Keratinocyte (primary cell): ENCODE measurements around the gene RASSF1. TPM values are rescaled to one million over a fixed set of nuclear protein-coding genes. Genes with fewer than 3 reads are reported as not detected.
A peak's percentile ranks its signal among the peaks of the same experiment; 100 is the strongest.

Experiments used
- DNase-seq: peaks from one replicate; pipeline ENCODE4 v3.0.0-alpha.2; 2011; ENCODE audit warnings: low read depth, missing footprints, low spot score
- FAIRE-seq: peaks from 2 replicates; lab custom pipeline; 2011; peaks lifted over from hg19 to GRCh38; lab: Jason Lieb, UNC
- H2AFZ ChIP-seq: 2 replicates; pipeline ENCODE4 v1.6.0; 2012; ENCODE audit warnings: low read length, control low read depth, inconsistent platforms; ENCODE audit not compliant: control insufficient read depth
- H3K27ac ChIP-seq: 2 replicates; pipeline ENCODE4 v1.5.1; 2011; ENCODE audit warnings: low read length; ENCODE audit not compliant: control insufficient read depth, insufficient read depth
- H3K27me3 ChIP-seq: 3 replicates; pipeline ENCODE4 v1.6.0; 2011; ENCODE audit warnings: low read length; ENCODE audit not compliant: control insufficient read depth, insufficient read depth; ENCODE audit errors: extremely low read depth
- H3K36me3 ChIP-seq, 2 experiments: 2 replicates in 1 of 2; 3 replicates in 1 of 2; pipeline ENCODE4 v1.5.1; 2011; ENCODE audit warnings: low read length in 2 of 2, mild to moderate bottlenecking in 1 of 2; ENCODE audit not compliant: control insufficient read depth in 2 of 2, insufficient read depth in 2 of 2; ENCODE audit errors: extremely low read depth in 1 of 2
- H3K4me1 ChIP-seq: 3 replicates; pipeline ENCODE4 v1.5.1; 2011; ENCODE audit warnings: low read length; ENCODE audit not compliant: control insufficient read depth, insufficient read depth; ENCODE audit errors: extremely low read depth
- H3K4me2 ChIP-seq: 3 replicates; pipeline ENCODE4 v1.6.0; 2011; ENCODE audit warnings: low read depth, low read length; ENCODE audit not compliant: control insufficient read depth, insufficient read depth; ENCODE audit errors: extremely low read depth
- H3K4me3 ChIP-seq, 3 experiments: fragments of 200-600 bp in 1 of 3; sonication (generic) in 1 of 3; 2 replicates in 2 of 3; 3 replicates in 1 of 3; pipeline ENCODE4 v1.5.1; 2011 to 2016; ENCODE audit warnings: low read length in 3 of 3, mild to moderate bottlenecking in 3 of 3, control low read depth in 2 of 3, inconsistent platforms in 1 of 3, low read depth in 1 of 3, mixed read lengths in 1 of 3, mixed run types in 1 of 3, moderate library complexity in 1 of 3; ENCODE audit not compliant: control insufficient read depth in 2 of 3, insufficient read depth in 2 of 3; ENCODE audit errors: extremely low read depth in 1 of 3
- H3K79me2 ChIP-seq: 2 replicates; pipeline ENCODE4 v1.6.0; 2012; ENCODE audit warnings: low read length; ENCODE audit not compliant: control insufficient read depth, insufficient read depth
- H3K9ac ChIP-seq: 3 replicates; pipeline ENCODE4 v1.6.0; 2011; ENCODE audit warnings: low read length; ENCODE audit not compliant: control insufficient read depth, insufficient read depth; ENCODE audit errors: extremely low read depth
- H3K9me1 ChIP-seq: 3 replicates; pipeline ENCODE4 v1.6.0; 2011; ENCODE audit warnings: low read length; ENCODE audit not compliant: control insufficient read depth, insufficient read depth; ENCODE audit errors: extremely low read depth
- H3K9me3 ChIP-seq: 2 replicates; pipeline ENCODE4 v1.5.1; 2012; ENCODE audit warnings: low read depth, low read length; ENCODE audit not compliant: control insufficient read depth
- H4K20me1 ChIP-seq: 3 replicates; pipeline ENCODE4 v1.6.0; 2011; ENCODE audit warnings: low read length; ENCODE audit not compliant: control insufficient read depth, insufficient read depth; ENCODE audit errors: extremely low read depth
- CTCF ChIP-seq, 3 experiments: IDR thresholded peaks in 1 of 3; conservative IDR thresholded peaks in 1 of 3; optimal IDR thresholded peaks in 1 of 3; 2 replicates in 2 of 3; 3 replicates in 1 of 3; pipeline versions ENCODE3 to v1.5.1; 2011; ENCODE audit warnings: low read length in 3 of 3, mild to moderate bottlenecking in 3 of 3, moderate library complexity in 2 of 3, control low read depth in 1 of 3, inconsistent platforms in 1 of 3; ENCODE audit not compliant: insufficient read depth in 2 of 3; ENCODE audit errors: extremely low read depth in 1 of 3
- EZH2 ChIP-seq: IDR thresholded peaks from one replicate; pipeline ENCODE4 v1.6.1; 2012; ENCODE audit warnings: inconsistent platforms, mild to moderate bottlenecking, low read length, moderate library complexity
- dilution Hi-C: fragments of 300-500 bp; cut with MboI; formaldehyde crosslinking; loops from one replicate; pipeline ENCODE4 v1.7.0; 2020; ENCODE audit warnings: low sequenced_read_pairs; ENCODE audit not compliant: extremely low pct_ligation_motif_present
- polyA plus RNA-seq, 5 experiments: library from polyadenylated mRNA; depleted of rRNA in 3 of 5; stranded (reverse) in 3 of 5; stranded (forward) in 1 of 5; unstranded in 1 of 5; fragments of >200 nt; gene quantifications; 1 replicate in 1 of 5; 2 replicates in 3 of 5; 3 replicates in 1 of 5; pipeline versions ENCODE4 v1.2.1 to v1.2.3, GENCODE V29; 2011 to 2012; ENCODE audit warnings: missing spikeins in 2 of 5, low read depth in 1 of 5, low replicate concordance in 1 of 5

The RASSF1 gene
- polyA plus RNA-seq, 1 donor (not counting 4 experiments of a cell fraction or from before 2014, with no cell fraction given), result 28.5 TPM

GRCh38 chr3:50320853-50321335, 19.7 kb downstream of the RASSF1 start:
- H3K9me1 ChIP-seq, result peaks cover 3% of the 10 kb centered on the region
- no peaks in the 10 kb centered on the region for H4K20me1 ChIP-seq
- FAIRE-seq (no peak), DNase-seq (no peak)
- H3K4me3 ChIP-seq, result peak overlapping the region; percentile 52 to 89 (median 84)
- no peaks in the 10 kb centered on the region for H3K9me3 ChIP-seq
- no peak for TF ChIP-seq CTCF (optimal IDR thresholded peaks at IDR 0.05 in 1 of 3, IDR thresholded peaks at IDR 0.05 in 1 of 3, conservative IDR thresholded peaks at IDR 0.05 in 1 of 3; ENCODE audit: extremely low read depth in 1 of 3, insufficient read depth in 2 of 3, low read length in 3 of 3)
- no peak for TF ChIP-seq EZH2
- peak overlapping the region; percentile 98 for H3K9ac ChIP-seq
- peaks cover 45% of the 10 kb centered on the region for H3K4me1 ChIP-seq
- dilution Hi-C loops, result no loop called here
- no peaks in the 10 kb centered on the region for H3K27me3 ChIP-seq
- peak overlapping the region; percentile 99 for H3K27ac ChIP-seq
- H3K79me2 ChIP-seq, result peaks cover 33% of the 10 kb centered on the region
- peaks cover 18 to 36% of the 10 kb centered on the region in 2 experiments for H3K36me3 ChIP-seq
- peak overlapping the region; percentile 33 for H2AFZ ChIP-seq
- peak overlapping the region; percentile 99 for H3K4me2 ChIP-seq

GRCh38 chr3:50319894-50320625, 20.6 kb downstream of the RASSF1 start:
- Histone ChIP-seq H3K79me2 (peaks cover 35% of the 10 kb centered on the region), H3K4me1 (peaks cover 45% of the 10 kb centered on the region), H3K4me2 (peak overlapping the region; percentile 99), H3K27me3 (no peaks in the 10 kb centered on the region), H3K36me3 (peaks cover 15 to 34% of the 10 kb centered on the region in 2 experiments), H3K9ac (peak overlapping the region; percentile 98), H3K9me1 (peaks cover 7% of the 10 kb centered on the region), H4K20me1 (no peaks in the 10 kb centered on the region), H3K27ac (peak overlapping the region; percentile 99), H2AFZ (no peak overlapping the region), H3K4me3 (peak overlapping the region; percentile 52 to 89 (median 84)), H3K9me3 (no peaks in the 10 kb centered on the region)
- DNase-seq (no peak), FAIRE-seq (no peak)
- no peak for TF ChIP-seq EZH2
- TF ChIP-seq CTCF (optimal IDR thresholded peaks at IDR 0.05 in 1 of 3, IDR thresholded peaks at IDR 0.05 in 1 of 3, conservative IDR thresholded peaks at IDR 0.05 in 1 of 3; ENCODE audit: extremely low read depth in 1 of 3, insufficient read depth in 2 of 3, low read length in 3 of 3), result no peak
- dilution Hi-C loops, result no loop called here
